GM10248 (cell line): ENCODE measurements around the gene HDAC9.

Experiments
- CTCF ChIA-PET: fragments of 300-600 bp; sonication (Branson Sonifier 250); formaldehyde crosslinking; extraction: SDS; loops from one replicate; lab custom pipeline; 2021; ENCODE audit warnings: antibody characterized with exemption; lab: Yijun Ruan, JAX
- POLR2A ChIA-PET: fragments of 350-650 bp; sonication (Branson Sonifier 250); formaldehyde crosslinking; extraction: SDS; loops from one replicate; lab custom pipeline; 2020; ENCODE audit warnings: antibody characterized with exemption; lab: Yijun Ruan, JAX
- DNase-seq: peaks from one replicate; pipeline ENCODE4 v3.0.0; 2012; ENCODE audit errors: extremely low spot score
- TF ChIP-seq, protein P1 (sequence below): IDR thresholded peaks from 2 replicates; pipeline ENCODE4 v1.5.1; 2012; ENCODE audit warnings: mild to moderate bottlenecking, low read depth; ENCODE audit errors: extremely low read depth, missing control alignments, control extremely low read depth

The HDAC9 gene

DNA sequence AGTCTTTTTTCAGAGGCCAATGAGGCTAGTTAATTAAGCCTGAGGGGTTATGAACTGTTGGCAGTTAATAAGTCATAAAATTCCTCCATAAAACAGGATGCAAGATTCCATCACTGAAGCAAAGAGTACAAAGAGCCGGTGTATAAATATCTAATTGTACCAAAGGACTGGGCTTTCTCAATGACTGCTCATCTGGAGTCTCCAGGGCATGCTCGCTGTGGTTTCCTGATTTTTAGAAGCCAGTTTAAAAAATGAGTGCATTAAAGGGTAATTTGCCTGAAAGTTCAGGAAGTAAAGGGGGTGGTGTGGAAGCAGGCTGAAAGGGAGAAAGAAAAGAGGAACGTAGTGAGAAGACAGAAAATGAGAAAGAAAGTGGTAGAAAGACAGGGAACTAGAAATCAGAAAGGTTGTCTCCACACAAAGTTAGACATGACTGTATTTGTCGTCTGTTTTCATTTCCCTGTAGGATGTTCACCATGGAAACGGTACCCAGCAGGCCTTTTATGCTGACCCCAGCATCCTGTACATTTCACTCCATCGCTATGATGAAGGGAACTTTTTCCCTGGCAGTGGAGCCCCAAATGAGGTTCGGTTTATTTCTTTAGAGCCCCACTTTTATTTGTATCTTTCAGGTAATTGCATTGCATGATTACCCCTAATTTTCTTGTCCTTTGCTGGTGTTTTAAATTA is 339.6 kb downstream of the HDAC9 start:
- DNase-seq = no peak
- TF ChIP-seq, protein P1, sequence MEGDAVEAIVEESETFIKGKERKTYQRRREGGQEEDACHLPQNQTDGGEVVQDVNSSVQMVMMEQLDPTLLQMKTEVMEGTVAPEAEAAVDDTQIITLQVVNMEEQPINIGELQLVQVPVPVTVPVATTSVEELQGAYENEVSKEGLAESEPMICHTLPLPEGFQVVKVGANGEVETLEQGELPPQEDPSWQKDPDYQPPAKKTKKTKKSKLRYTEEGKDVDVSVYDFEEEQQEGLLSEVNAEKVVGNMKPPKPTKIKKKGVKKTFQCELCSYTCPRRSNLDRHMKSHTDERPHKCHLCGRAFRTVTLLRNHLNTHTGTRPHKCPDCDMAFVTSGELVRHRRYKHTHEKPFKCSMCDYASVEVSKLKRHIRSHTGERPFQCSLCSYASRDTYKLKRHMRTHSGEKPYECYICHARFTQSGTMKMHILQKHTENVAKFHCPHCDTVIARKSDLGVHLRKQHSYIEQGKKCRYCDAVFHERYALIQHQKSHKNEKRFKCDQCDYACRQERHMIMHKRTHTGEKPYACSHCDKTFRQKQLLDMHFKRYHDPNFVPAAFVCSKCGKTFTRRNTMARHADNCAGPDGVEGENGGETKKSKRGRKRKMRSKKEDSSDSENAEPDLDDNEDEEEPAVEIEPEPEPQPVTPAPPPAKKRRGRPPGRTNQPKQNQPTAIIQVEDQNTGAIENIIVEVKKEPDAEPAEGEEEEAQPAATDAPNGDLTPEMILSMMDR = no peak
- ChIA-PET POLR2A (no interaction called here), CTCF (no interaction called here)

DNA sequence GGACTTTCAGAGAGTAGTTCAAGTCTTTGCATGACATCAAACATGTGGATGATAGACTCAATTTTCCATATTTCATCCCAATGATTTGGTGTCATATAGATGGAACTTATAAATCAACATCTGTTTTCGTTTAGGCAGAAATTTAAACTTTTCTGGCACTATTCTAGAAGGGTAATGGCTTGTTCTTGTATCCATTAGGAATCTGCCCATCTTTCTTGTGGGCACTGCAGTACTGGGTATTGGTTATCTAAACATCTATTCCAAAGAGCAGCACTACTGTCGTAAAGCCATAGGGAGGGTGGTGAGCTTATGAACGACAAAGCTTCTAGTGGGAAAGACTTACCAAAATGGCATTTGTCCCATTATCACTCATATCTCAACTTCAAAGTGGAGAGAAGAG is 348.4 kb downstream of the HDAC9 start:
- ChIA-PET CTCF (interaction anchor here (1.5 to 1.7 kb wide), 2 partner anchors 13 to 30 kb away, joined by 3 read pairs; no protein-coding TSS in a partner anchor), POLR2A (no interaction called here)
- TF ChIP-seq, protein P1 = no peak
- no peak for DNase-seq

DNA sequence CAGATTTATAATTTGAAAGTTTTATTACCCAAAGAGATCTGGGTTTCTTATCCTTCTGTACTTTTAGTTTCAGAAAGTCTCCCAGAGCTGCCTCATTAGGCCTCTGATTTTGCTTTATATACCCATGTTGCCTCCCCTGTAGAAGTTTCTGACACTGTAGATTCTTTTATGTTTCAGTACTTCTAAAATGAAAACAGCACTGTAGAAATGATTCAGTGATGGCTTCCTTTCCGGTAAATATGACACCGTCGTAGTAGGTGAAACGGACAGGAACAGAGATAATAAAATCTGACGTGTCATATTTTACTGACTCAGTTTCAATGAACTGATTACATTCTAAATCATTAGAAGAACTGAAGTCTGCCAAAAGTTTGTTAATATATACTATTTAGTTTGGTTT is 349.2 kb downstream of the HDAC9 start:
- DNase-seq = no peak
- TF ChIP-seq, protein P1 = no peak
- POLR2A ChIA-PET = no interaction called here
- CTCF ChIA-PET = interaction anchor here (1.5 to 1.7 kb wide), 2 partner anchors 13 to 31 kb away, joined by 3 read pairs; no protein-coding TSS in a partner anchor

DNA sequence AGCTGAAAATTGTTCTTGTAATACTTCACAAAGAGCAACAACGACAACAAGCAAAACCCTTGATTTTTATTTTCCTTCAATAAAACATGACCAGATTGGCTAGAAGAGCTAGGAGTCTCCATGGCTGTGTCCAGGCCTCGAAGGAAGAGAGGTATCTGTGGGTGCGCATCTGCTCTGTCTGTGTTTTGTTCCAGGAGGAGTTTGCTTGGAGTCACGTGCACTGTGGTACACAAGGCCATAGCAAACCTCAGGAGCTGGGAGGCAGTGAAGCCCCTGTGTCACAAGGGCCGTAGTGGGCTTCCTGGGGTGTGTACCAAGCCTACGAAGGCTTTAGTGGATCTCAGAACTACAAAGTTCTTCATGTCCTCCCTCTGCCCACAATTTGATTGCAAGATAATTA is 350.2 kb downstream of the HDAC9 start:
- DNase-seq = no peak
- TF ChIP-seq, protein P1 = no peak
- ChIA-PET POLR2A (no interaction called here), CTCF (interaction anchor here (1.3 to 1.9 kb wide), 2 partner anchors 15 to 40 kb away, joined by 3 to 6 read pairs; no protein-coding TSS in a partner anchor)

DNA sequence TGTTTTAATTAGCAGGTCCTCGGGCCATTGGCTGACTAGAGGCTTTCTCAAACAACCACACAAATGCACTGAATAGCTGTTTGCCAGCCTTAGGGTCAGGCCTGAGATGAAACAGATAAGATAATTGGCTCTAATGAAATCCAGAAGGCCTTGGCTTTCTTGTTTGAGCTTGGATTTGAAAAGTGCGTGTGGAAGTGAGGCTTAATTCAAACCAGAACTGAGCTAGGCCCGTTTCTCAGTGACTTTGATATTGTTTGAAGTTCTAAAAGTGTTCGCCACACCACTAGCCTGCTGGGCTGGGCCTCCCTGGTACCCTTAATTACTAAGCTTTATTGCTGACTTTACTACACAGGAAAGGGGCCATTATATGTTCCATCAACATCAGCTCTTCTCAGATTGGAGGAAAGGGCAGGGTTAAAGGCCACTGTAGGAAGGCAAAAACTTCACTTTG is 351.2 kb downstream of the HDAC9 start:
- no peak for DNase-seq
- ChIA-PET POLR2A (no interaction called here), CTCF (interaction anchor here (1.0 to 1.9 kb wide), 3 partner anchors 16 to 51 kb away, joined by 3 to 6 read pairs (median 4); no protein-coding TSS in a partner anchor)
- TF ChIP-seq, protein P1 = no peak

DNA sequence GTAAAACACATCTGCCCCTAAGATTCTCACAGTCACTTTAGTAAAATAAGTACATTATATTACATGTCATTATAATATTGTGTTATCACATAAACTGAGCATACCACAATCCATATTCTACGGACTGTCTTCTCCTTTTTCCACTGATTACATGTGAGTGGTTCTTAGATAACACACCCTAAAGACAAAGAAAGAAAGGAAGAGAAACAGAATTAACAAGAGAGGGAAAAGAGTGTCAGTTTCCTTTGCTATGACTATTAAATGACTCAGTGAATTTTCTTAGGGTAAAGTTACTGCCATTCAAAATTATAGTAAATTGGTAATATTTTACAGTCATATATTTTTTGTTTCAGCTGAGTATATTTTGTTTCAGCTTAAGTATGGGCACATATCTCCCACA is 353.6 kb downstream of the HDAC9 start:
- ChIA-PET POLR2A (no interaction called here), CTCF (no interaction called here)
- TF ChIP-seq, protein P1 = no peak
- no peak for DNase-seq
